Esophagus (tissue), 2 donors: ENCODE results near the gene EN2. TPM values are rescaled to one million over a fixed set of nuclear protein-coding genes. Genes with fewer than 3 reads are reported as not detected.

Experiments used
- H3K27ac ChIP-seq, 2 donors: one replicate each; pipeline ENCODE4 v1.5.1; 2013; ENCODE audit warnings: low read depth in 2 of 2, mild to moderate bottlenecking in 2 of 2, inconsistent platforms in 1 of 2, low read length in 1 of 2, moderate library complexity in 1 of 2
- H3K27me3 ChIP-seq, 2 donors: one replicate each; pipeline ENCODE4 v1.6.1; 2013; ENCODE audit warnings: low read length in 2 of 2, control low read depth in 1 of 2, mild to moderate bottlenecking in 1 of 2; ENCODE audit not compliant: insufficient read depth in 2 of 2, control insufficient read depth in 1 of 2
- H3K36me3 ChIP-seq, 2 donors: one replicate each; pipeline ENCODE4 v1.6.1; 2013; ENCODE audit warnings: low read length in 1 of 2; ENCODE audit not compliant: control insufficient read depth in 2 of 2, insufficient read depth in 2 of 2
- H3K4me1 ChIP-seq, 2 donors: one replicate each; pipeline ENCODE4 v1.6.1; 2013; ENCODE audit warnings: low read length in 1 of 2; ENCODE audit not compliant: control insufficient read depth in 2 of 2, insufficient read depth in 2 of 2
- H3K4me3 ChIP-seq, 2 donors: one replicate each; pipeline ENCODE4 v1.5.1; 2013; ENCODE audit warnings: low read length in 2 of 2, mild to moderate bottlenecking in 2 of 2, low read depth in 1 of 2, moderate library complexity in 1 of 2
- H3K9me3 ChIP-seq, 2 donors: one replicate each; pipeline ENCODE4 v1.6.1; 2013; ENCODE audit warnings: mild to moderate bottlenecking in 2 of 2, low read depth in 1 of 2, low read length in 1 of 2, moderate library complexity in 1 of 2; ENCODE audit not compliant: control insufficient read depth in 2 of 2, insufficient read depth in 1 of 2
- WGBS, 2 donors: extraction: QIAGEN DNeasy Blood & Tissue Kit; methylation state at CpG; one replicate each; pipeline ENCODE4 v1.1.7; 2013; 5-methylcytosine and 5-hydroxymethylcytosine counted together
- polyA plus RNA-seq, 2 donors: library from polyadenylated mRNA; stranded (reverse); fragments of 200-250 nt; gene quantifications; one replicate each; pipeline ENCODE4 v1.2.3, GENCODE V29; 2013
- donor health status: healthy with polysubstance abuse.
- donor health status: Bipolar disorder and iron deficiency.

The EN2 gene
- polyA plus RNA-seq, 2 donors, result 0.01 to 0.02 TPM

DNA sequence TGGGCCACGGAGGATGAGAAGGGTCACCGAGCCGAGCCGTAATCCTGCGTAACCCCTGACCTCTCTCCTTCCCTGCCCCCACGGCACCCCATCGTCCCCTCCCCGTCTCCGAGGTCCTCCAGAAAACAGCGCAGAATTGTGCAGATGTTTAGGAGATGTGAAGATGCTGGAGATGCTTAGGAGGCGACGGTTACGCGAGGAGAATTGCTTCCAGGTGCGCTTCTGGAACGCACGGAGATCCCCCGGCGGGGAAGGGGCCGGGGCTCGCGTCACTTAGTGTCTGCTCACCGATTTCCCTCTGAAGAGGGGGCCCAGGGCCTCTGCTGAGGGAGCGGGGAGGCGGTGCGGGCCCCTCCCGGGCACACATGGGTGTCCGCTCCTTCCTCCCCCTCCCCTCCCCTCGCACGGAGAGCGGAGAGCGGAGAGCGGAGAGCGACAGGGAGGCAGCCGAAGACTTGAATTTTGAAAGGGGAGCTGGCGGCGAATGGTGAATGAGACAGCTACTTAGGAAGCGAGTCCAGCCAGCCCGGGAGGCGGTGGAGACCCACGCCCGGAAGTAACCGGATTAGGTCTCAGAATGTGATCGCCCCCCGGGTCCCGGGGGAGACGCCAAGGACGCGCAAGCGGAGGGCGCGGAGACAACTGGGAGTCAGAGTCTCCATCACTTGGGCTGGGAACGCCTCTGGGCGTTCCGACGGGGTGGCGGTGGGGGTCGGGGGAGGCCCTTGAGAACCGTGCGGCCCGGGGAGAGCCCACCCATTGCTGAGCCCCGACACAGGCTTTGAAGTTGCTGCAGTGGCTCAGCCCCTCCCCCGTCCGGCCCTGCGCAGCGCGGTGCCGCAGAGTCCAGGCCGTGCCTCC, 8.7 kb upstream of the EN2 start:
- no peak overlapping the region for H3K27ac ChIP-seq
- no peak overlapping the region for H3K4me3 ChIP-seq
- H3K9me3 ChIP-seq, result peaks cover 0 to 3% of the 10 kb centered on the region in 2 donors
- peaks cover 3 to 7% of the 10 kb centered on the region in 2 donors for H3K4me1 ChIP-seq
- peaks cover 32 to 51% of the 10 kb centered on the region in 2 donors for H3K27me3 ChIP-seq
- 4 to 5% methylated on average over 69 of the region's 69 CpGs for WGBS, 2 donors
- H3K36me3 ChIP-seq, result no peaks in the 10 kb centered on the region

GRCh38 chr7:155449869-155450557, 7.9 kb upstream of the EN2 start:
- H3K4me1 ChIP-seq, result peaks cover 3 to 13% of the 10 kb centered on the region in 2 donors
- H3K27me3 ChIP-seq, result peaks cover 33 to 55% of the 10 kb centered on the region in 2 donors
- H3K27ac ChIP-seq, result no peak overlapping the region
- H3K9me3 ChIP-seq, result peaks cover 0 to 3% of the 10 kb centered on the region in 2 donors
- no peaks in the 10 kb centered on the region for H3K36me3 ChIP-seq
- 3 to 6% methylated on average over 45 to 52 of the region's 52 CpGs for WGBS, 2 donors
- H3K4me3 ChIP-seq, result no peak overlapping the region

DNA sequence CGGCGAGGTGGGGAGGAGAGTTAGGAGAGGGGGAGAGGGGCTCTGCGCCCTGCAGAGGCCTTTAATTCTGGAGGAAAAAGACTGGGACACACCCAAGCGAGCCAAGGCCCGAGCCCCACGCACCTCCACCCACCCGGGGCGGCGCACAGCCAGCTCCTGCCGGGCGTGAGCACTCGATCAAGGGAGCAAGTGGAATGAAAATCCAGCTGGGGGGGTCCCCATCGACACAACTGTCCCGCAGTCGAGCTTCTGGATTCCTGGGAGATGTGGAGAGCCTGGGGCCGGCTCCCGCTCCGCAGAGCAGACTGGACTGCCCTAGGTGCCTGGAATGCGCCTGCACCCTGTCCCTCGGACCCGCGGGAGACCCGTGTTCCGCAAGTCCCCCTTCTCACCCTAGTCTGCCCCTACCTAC, 7.4 kb upstream of the EN2 start:
- Histone ChIP-seq H3K27me3 (peaks cover 33 to 55% of the 10 kb centered on the region in 2 donors), H3K9me3 (peaks cover 0 to 5% of the 10 kb centered on the region in 2 donors), H3K4me3 (no peak overlapping the region), H3K4me1 (peaks cover 3 to 13% of the 10 kb centered on the region in 2 donors), H3K36me3 (no peaks in the 10 kb centered on the region), H3K27ac (no peak overlapping the region)
- WGBS, 2 donors, result 3 to 4% methylated on average over 19 to 24 of the region's 24 CpGs

GRCh38 chr7:155450970-155451801, 6.7 kb upstream of the EN2 start:
- Histone ChIP-seq H3K27me3 (peaks cover 33 to 60% of the 10 kb centered on the region in 2 donors), H3K4me1 (peaks cover 3 to 13% of the 10 kb centered on the region in 2 donors), H3K27ac (no peak overlapping the region), H3K36me3 (no peaks in the 10 kb centered on the region), H3K9me3 (peaks cover 0 to 5% of the 10 kb centered on the region in 2 donors), H3K4me3 (no peak overlapping the region)
- WGBS, 2 donors, result 4 to 5% methylated on average over 46 of the region's 46 CpGs

DNA sequence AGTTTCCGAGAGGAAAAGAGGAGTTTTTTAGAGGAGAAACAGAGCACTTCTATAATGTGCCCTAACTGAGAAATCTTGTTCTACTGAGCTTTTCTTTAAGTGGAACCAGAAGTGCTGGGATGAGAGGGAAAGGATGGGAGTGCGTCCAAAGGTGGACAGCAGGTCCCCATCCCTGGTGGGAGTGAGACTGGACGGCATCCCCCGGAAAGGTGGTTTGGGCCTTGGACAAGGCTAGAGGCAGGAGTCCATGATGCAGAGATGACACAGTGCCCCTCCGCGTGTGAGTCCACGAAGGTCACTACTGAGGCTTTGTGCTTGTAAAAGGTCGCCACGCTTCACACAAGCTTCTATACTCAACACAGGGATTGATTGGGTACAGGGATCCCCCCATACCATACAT, 6.1 kb upstream of the EN2 start:
- WGBS, 2 donors, result 14 to 16% methylated on average over 9 of the region's 9 CpGs
- Histone ChIP-seq H3K4me1 (peaks cover 4 to 13% of the 10 kb centered on the region in 2 donors), H3K27me3 (peaks cover 33 to 60% of the 10 kb centered on the region in 2 donors)

DNA sequence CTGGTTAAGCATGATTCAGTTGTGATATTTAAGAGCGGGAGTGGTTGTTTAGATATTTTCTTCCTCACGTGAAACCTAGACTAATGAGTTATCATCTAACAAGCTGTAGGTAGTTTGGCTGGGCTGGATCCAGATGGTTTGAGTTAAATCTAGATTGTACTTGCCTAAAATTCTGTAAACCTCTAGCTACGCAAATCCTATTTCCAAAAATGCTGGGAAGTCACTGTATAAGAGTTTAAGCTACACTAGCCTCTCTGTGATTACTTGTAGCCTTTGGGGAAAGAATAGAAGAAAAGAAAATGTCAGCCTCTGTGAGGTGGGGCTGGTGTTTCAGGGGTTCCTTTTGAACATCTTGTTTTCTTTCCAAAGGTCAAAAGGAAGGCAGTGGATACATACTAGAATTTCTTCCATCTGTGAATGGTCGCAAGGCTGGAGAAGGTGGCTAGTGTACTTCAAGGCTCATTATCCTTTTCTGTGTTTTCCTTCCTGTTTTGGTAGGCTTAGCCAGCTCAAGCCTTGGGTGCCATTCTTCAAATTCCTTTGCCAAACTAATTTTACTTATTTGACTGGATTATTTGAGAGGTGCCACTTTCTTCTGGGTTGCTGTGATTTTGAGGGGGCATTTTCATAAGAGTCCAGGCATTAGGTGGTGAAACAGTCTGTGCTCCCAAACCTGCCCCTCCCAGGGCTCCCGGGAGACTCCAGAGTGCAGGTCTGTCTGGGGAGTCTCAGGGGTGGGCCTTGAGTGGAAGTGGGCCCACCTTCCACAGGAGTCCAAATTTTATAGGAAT, 5.2 kb upstream of the EN2 start:
- Histone ChIP-seq H3K4me3 (no peak overlapping the region), H3K27me3 (peaks cover 27 to 64% of the 10 kb centered on the region in 2 donors), H3K9me3 (peaks cover 0 to 5% of the 10 kb centered on the region in 2 donors), H3K4me1 (peaks cover 8 to 15% of the 10 kb centered on the region in 2 donors), H3K27ac (no peak overlapping the region), H3K36me3 (no peaks in the 10 kb centered on the region)
- WGBS, 2 donors, result 31 to 36% methylated on average over 5 of the region's 5 CpGs

More for the DNA sequence above, 6.1 kb upstream of the EN2 start:
- Histone ChIP-seq H3K36me3 (no peaks in the 10 kb centered on the region), H3K9me3 (peaks cover 0 to 5% of the 10 kb centered on the region in 2 donors), H3K4me3 (no peak overlapping the region), H3K27ac (no peak overlapping the region)

DNA sequence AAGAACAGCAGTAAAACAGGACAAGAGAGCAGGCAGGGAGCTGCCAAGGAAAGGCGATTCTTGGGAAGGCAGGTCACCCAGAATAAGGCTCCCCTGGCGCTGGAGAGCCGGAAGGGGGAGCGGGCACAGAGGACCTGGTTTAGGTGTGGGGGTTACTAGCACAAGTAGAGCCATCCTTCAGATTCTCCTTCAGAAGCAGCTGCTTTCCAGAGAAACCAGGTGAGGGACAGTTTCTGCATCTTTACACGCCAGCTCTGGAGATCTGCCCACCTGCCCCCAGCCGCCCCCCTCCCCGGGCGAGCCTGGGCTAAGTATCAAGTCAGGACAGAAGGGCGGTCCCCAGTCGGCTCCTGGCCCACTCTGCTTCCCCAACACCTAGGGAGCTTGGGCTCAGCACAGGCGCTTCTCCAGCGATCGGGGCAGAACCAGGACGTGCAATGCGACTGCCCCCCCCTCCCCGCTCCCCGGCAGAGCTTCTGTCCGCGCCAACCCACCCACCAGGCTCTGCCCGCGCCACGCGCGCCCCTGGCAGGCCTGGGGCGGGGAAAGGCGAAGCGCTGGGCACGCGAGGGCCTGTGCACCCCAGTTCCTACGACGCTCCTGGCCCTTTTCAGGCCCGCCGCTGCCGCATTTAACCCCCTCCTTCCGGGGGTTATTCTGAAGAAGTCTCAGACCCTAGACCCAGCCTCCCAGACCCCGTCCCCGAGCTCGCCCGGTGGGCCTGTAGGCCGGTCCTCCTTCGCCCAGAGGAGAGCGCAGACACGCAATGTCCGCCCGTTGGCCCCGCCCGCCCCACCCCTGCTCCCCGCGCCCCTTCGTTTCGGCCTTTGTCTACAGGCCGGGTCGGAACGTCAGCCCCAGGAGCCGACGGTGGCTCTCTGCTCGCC, 4.4 kb upstream of the EN2 start:
- 3 to 4% methylated on average over 45 to 57 of the region's 57 CpGs for WGBS, 2 donors
- Histone ChIP-seq H3K9me3 (peaks cover 2 to 3% of the 10 kb centered on the region in 2 donors), H3K36me3 (no peaks in the 10 kb centered on the region), H3K27me3 (peaks cover 19 to 64% of the 10 kb centered on the region in 2 donors), H3K4me1 (peaks cover 13 to 19% of the 10 kb centered on the region in 2 donors), H3K27ac (no peak overlapping the region), H3K4me3 (no peak overlapping the region)
